ENCODE measurements around the gene CENPA.

DNA sequence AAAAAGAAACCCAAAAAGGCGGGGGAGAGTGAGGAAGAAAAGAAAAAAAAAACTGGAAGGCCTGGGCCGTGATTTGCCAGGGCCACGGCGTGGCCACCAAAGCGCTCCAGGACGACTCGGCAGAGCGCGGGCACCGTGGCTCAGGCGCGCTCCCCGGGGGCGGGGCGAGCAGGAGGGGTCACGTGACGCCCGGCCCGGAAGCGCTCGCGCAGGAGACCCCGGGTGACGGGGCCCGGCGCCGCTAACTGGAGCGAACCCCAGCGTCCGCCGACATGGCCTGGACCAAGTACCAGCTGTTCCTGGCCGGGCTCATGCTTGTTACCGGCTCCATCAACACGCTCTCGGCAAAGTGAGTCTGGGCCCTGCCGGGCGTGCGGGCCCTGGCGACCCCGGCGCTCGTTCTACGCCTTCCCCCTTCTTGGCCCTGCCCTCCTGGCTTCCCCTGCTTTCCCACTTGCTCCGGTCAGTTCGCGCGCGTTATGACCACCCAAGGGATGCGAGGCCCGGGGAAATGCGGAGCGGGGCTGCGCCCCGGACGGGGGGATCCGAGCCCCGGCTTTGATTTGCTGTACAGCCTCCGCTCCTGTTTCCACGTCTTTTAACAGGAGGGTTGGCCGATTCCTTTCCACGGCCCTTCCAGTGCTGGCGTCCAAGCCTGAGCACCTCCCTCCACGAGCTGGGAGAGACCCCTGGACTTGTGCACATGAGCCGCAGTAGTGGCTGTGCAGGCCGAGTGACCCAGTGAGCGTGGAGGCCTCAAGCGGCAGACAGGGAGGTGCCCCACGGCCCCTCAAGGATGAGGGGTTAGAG lies 21.6 kb upstream of the CENPA start, which contains the start of gene SLC35F6:
- TF ChIP-seq, protein P1, sequence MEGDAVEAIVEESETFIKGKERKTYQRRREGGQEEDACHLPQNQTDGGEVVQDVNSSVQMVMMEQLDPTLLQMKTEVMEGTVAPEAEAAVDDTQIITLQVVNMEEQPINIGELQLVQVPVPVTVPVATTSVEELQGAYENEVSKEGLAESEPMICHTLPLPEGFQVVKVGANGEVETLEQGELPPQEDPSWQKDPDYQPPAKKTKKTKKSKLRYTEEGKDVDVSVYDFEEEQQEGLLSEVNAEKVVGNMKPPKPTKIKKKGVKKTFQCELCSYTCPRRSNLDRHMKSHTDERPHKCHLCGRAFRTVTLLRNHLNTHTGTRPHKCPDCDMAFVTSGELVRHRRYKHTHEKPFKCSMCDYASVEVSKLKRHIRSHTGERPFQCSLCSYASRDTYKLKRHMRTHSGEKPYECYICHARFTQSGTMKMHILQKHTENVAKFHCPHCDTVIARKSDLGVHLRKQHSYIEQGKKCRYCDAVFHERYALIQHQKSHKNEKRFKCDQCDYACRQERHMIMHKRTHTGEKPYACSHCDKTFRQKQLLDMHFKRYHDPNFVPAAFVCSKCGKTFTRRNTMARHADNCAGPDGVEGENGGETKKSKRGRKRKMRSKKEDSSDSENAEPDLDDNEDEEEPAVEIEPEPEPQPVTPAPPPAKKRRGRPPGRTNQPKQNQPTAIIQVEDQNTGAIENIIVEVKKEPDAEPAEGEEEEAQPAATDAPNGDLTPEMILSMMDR (IDR thresholded peaks at IDR 0.05) = no peak
- no peak for TF ChIP-seq EZH2 (IDR thresholded peaks at IDR 0.05)

Measured in neural progenitor cell (in vitro differentiated cells).